ENCODE results near the gene TMEM116. TPM values are rescaled to one million over a fixed set of nuclear protein-coding genes. Genes with fewer than 3 reads are reported as not detected.

TMEM116 gene
- total and polyA plus RNA-seq, 2 of the 4 experiments (the other 2 are of a cell fraction), result 5.5 to 8.4 TPM

DNA sequence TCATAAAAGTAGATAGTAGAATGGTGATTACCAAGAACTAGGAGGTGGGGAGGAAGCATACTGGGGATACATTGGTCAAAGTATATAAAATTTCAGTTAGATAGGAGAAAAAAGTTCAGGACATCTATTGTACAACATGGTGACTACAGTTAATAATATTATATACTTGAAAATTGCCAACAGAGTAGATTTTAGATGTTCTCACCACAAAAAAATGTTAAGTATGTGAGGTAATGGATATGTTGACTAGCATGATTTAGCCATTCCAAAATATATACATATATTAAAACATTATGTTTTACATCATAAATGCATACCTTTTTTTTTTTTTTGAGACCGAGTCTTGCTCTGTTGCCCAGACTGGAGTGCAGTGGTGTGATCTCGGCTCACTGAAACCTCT lies 31.0 kb downstream of the TMEM116 start:
- no peak overlapping the region for H4K8ac ChIP-seq (ENCODE audit: low read depth in 2 of 2, low read length in 2 of 2)
- no peak overlapping the region for H3K4me3 ChIP-seq (ENCODE audit: insufficient read depth, low read depth, low read length)
- no peak overlapping the region for H2BK20ac ChIP-seq (ENCODE audit: low read depth, low read length)
- ChIA-PET POLR2A (ENCODE audit: unreplicated experiment) (no interaction called here), CTCF (interaction anchor here (0.8 kb wide), 1 partner anchor 216 kb away, joined by 4 read pairs; no protein-coding TSS in a partner anchor)
- peak; percentile 38 for DNase-seq
- H3K4me2 ChIP-seq (ENCODE audit: low read depth, low read length), result no peak overlapping the region
- H2AFZ ChIP-seq (replicated peaks; ENCODE audit: low read length, poor library complexity), result no peak overlapping the region
- no peak overlapping the region for H2AK5ac ChIP-seq (ENCODE audit: low read depth, low read length)
- H3K4ac ChIP-seq (ENCODE audit: low read depth, low read length), result no peak overlapping the region
- H3K56ac ChIP-seq (ENCODE audit: extremely low read depth, insufficient read depth, low read length), result no peak overlapping the region
- no peaks in the 10 kb centered on the region for H4K20me1 ChIP-seq (ENCODE audit: insufficient read depth, low read length)
- no peak for ATAC-seq (ENCODE audit: low read depth)
- no peaks in the 10 kb centered on the region for H3K4me1 ChIP-seq (ENCODE audit: control insufficient read depth, insufficient read depth, low read length)
- H2BK5ac ChIP-seq (ENCODE audit: low read depth, low read length, poor library complexity, severe bottlenecking), result no peak overlapping the region
- no peak for TF ChIP-seq FOS (IDR thresholded peaks at IDR 0.05; ENCODE audit: low read depth, low read length)
- no peak for TF ChIP-seq BHLHE40 (IDR thresholded peaks at IDR 0.05; ENCODE audit: low read depth, low read length)
- no peak for TF ChIP-seq POLR2A (IDR thresholded peaks at IDR 0.05; ENCODE audit: low read depth, low read length)
- TF ChIP-seq, protein P1, sequence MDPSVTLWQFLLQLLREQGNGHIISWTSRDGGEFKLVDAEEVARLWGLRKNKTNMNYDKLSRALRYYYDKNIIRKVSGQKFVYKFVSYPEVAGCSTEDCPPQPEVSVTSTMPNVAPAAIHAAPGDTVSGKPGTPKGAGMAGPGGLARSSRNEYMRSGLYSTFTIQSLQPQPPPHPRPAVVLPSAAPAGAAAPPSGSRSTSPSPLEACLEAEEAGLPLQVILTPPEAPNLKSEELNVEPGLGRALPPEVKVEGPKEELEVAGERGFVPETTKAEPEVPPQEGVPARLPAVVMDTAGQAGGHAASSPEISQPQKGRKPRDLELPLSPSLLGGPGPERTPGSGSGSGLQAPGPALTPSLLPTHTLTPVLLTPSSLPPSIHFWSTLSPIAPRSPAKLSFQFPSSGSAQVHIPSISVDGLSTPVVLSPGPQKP (IDR thresholded peaks at IDR 0.05; ENCODE audit: borderline replicate concordance, low read depth, low read length), result no peak
- no peak for TF ChIP-seq CEBPB (IDR thresholded peaks at IDR 0.05; ENCODE audit: low read depth, low read length)
- TF ChIP-seq SMC3 (IDR thresholded peaks at IDR 0.05; ENCODE audit: low read depth, low read length), result no peak
- TF ChIP-seq CHD1 (IDR thresholded peaks at IDR 0.05; ENCODE audit: low read depth, low read length), result no peak
- no peak for TF ChIP-seq RAD21 (IDR thresholded peaks at IDR 0.05; ENCODE audit: low read length)
- TF ChIP-seq, protein P2, sequence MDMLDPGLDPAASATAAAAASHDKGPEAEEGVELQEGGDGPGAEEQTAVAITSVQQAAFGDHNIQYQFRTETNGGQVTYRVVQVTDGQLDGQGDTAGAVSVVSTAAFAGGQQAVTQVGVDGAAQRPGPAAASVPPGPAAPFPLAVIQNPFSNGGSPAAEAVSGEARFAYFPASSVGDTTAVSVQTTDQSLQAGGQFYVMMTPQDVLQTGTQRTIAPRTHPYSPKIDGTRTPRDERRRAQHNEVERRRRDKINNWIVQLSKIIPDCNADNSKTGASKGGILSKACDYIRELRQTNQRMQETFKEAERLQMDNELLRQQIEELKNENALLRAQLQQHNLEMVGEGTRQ (IDR thresholded peaks at IDR 0.05; ENCODE audit: low read depth, low read length), result no peak
- TF ChIP-seq RCOR1 (IDR thresholded peaks at IDR 0.05; ENCODE audit: insufficient replicate concordance, low read length), result no peak
- TF ChIP-seq RFX5 (IDR thresholded peaks at IDR 0.05; ENCODE audit: low read depth, low read length), result no peak
- TF ChIP-seq, protein P3, sequence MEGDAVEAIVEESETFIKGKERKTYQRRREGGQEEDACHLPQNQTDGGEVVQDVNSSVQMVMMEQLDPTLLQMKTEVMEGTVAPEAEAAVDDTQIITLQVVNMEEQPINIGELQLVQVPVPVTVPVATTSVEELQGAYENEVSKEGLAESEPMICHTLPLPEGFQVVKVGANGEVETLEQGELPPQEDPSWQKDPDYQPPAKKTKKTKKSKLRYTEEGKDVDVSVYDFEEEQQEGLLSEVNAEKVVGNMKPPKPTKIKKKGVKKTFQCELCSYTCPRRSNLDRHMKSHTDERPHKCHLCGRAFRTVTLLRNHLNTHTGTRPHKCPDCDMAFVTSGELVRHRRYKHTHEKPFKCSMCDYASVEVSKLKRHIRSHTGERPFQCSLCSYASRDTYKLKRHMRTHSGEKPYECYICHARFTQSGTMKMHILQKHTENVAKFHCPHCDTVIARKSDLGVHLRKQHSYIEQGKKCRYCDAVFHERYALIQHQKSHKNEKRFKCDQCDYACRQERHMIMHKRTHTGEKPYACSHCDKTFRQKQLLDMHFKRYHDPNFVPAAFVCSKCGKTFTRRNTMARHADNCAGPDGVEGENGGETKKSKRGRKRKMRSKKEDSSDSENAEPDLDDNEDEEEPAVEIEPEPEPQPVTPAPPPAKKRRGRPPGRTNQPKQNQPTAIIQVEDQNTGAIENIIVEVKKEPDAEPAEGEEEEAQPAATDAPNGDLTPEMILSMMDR (conservative IDR thresholded peaks at IDR 0.05; ENCODE audit: low read depth, low read length), result no peak
- no peak overlapping the region for H4K5ac ChIP-seq (ENCODE audit: low read depth, low read length)
- no peak overlapping the region for H2BK15ac ChIP-seq (ENCODE audit: low read depth, low read length)
- in situ Hi-C loops (cut with MboI; ENCODE audit: low sequenced_read_pairs) (no loop called here), dilution Hi-C loops (cut with HindIII; ENCODE audit: low sequenced_read_pairs, unreplicated experiment) (no loop called here), intact Hi-C loops (cut with micrococcal nuclease) (no loop called here)
- no CpG with 5 or more reads among the region's 2 CpGs for WGBS, 2 experiments (ENCODE audit: extremely low coverage in 2 of 2, insufficient read length in 1 of 2)
- H4K91ac ChIP-seq (ENCODE audit: insufficient read depth, low read depth, low read length), result no peak overlapping the region
- no peak overlapping the region for H2BK120ac ChIP-seq (ENCODE audit: low read depth, low read length)
- no peak overlapping the region for H2AK9ac ChIP-seq (replicated peaks; ENCODE audit: low read depth, low read length, poor library complexity)
- no peak overlapping the region for H3K18ac ChIP-seq (ENCODE audit: low read depth, low read length)
- H3K9me3 ChIP-seq (ENCODE audit: control insufficient read depth, insufficient read depth, low read length), result no peaks in the 10 kb centered on the region
- no peaks in the 10 kb centered on the region for H3K36me3 ChIP-seq (ENCODE audit: control insufficient read depth, insufficient read depth, low read length)
- H3K79me1 ChIP-seq (ENCODE audit: low read depth in 1 of 2, low read length in 2 of 2), result no peaks in the 10 kb centered on the region
- H3K23ac ChIP-seq (ENCODE audit: low read depth, low read length), result no peak overlapping the region
- no peak overlapping the region for H3K14ac ChIP-seq (replicated peaks; ENCODE audit: low read depth, low read length)
- no peak overlapping the region for H3K9ac ChIP-seq (ENCODE audit: low read depth, low read length)
- no peak overlapping the region for H3K27ac ChIP-seq (ENCODE audit: insufficient read depth, low read length)
- H3K27me3 ChIP-seq (ENCODE audit: control insufficient read depth, insufficient read depth, low read length), result no peaks in the 10 kb centered on the region
- BruUV-seq (replicated peaks), result no TSS peak
- H3K9me1 ChIP-seq (ENCODE audit: insufficient read depth, low read length), result no peaks in the 10 kb centered on the region
